Measurements from ENCODE around the gene CDKN2B-AS1. TPM values are rescaled to one million over a fixed set of nuclear protein-coding genes. Genes with fewer than 3 reads are reported as not detected.
A peak's percentile ranks its signal among the peaks of the same experiment; 100 is the strongest.
"Not testable (repeated sequence)": the region's sequence is repeated elsewhere in the genome, so short reads cannot be mapped to it uniquely, and the experiment has no call there.

CDKN2B-AS1 gene
- total and polyA plus RNA-seq, 11 donors: 0.38 to 0.80 (median 0.54) TPM; not detected in 6

DNA sequence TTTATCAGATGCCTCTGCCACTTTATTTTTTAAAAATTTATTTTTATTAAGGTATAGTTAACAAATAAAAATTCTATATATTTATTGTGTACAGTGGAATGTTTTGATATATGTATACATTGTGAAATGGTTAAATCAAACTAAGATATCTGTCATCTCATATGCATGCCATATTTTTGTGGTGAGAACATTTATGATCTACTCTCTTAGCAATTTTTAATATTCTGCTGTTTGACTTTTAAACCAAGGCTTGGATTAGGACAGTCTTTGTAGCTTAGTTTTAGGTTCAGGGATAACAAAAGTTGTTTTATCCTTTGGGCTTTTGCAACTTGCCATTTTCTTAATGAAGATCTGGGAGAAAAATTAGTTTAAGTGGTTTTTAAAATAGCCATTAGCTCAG lies 60.5 kb downstream of the CDKN2B-AS1 start:
- no peak for DNase-seq
- Histone ChIP-seq H3K27me3 (no peaks in the 10 kb centered on the region), H3K4me1 (peaks cover 0 to 25% (median 0%) of the 10 kb centered on the region in 12 donors), H3K9me3 (no peaks in the 10 kb centered on the region), H3K36me3 (no peaks in the 10 kb centered on the region), H3K27ac (no peak overlapping the region), H3K4me3 (no peak overlapping the region)
- ATAC-seq: no peak
- TF ChIP-seq CTCF (IDR thresholded peaks at IDR 0.05) (no peak), POLR2A (IDR thresholded peaks at IDR 0.05) (no peak)
- intact Hi-C loops (cut with DNase I): loop anchor here in 1 of 10 donors (10.0 kb wide), 1 partner anchor 60 kb away; the partner anchor contains the start of genes CDKN2A and CDKN2B-AS1

DNA sequence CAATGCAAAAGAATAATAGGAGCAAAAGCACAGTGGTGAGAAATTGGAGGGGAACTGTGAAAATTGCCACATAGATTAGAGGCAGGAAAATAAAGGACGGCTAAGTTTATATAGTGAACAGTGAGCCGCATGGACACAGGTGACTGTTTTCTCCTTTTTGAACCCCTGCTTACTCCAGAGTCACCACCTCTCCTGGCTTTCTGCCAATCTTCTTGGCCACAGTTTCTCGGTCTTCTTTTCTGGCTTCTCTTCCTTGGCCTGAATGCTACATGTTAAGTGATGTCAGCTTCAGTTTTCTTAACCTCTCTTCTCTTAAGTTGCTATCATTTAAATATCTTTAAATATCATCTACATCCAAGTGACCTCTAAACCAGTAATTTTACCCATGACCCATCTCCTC lies 61.8 kb downstream of the CDKN2B-AS1 start:
- Histone ChIP-seq H3K9me3 (no peaks in the 10 kb centered on the region), H3K4me1 (peaks cover 0 to 18% (median 0%) of the 10 kb centered on the region in 12 donors), H3K27me3 (no peaks in the 10 kb centered on the region), H3K36me3 (no peaks in the 10 kb centered on the region), H3K27ac (no peak overlapping the region), H3K4me3 (no peak overlapping the region)
- DNase-seq (no peak), ATAC-seq (no peak)
- TF ChIP-seq POLR2A (IDR thresholded peaks at IDR 0.05) (no peak), CTCF (IDR thresholded peaks at IDR 0.05) (no peak)
- 54 to 75% (median 59%) methylated on average over 3 of the region's 3 CpGs for WGBS, 4 donors
- intact Hi-C loops (cut with DNase I): loop anchor here in 1 of 10 donors (10.0 kb wide), 1 partner anchor 62 kb away; the partner anchor contains the start of genes CDKN2A and CDKN2B-AS1

DNA sequence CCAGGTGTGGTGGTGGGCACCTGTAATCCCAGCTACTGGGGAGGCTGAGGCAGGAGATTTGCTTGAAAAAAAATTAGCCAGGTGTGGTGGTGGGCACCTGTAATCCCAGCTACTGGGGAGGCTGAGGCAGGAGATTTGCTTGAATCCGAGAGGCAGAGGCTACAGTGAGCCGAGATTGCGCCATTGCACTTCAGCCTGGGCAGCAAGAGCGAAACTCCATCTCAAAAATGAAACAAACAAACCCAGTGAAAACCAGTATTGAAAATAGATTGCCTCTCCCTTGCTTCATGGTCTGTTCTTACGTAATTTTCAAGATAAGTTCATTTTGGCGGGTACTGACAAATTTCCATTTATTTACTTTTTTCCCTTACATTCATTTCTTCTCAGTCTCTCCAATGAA lies 63.4 kb downstream of the CDKN2B-AS1 start:
- H3K4me3 ChIP-seq, H3K36me3 ChIP-seq, DNase-seq, H3K9me3 ChIP-seq, H3K27me3 ChIP-seq, H3K4me1 ChIP-seq, H3K27ac ChIP-seq, ATAC-seq: not testable (repeated sequence)
- 92 to 96% (median 94%) methylated on average over 6 of the region's 6 CpGs for WGBS, 4 donors
- intact Hi-C loops (cut with DNase I): loop anchor here in 1 of 10 donors (10.0 kb wide), 1 partner anchor 63 kb away; the partner anchor contains the start of genes CDKN2A and CDKN2B-AS1

DNA sequence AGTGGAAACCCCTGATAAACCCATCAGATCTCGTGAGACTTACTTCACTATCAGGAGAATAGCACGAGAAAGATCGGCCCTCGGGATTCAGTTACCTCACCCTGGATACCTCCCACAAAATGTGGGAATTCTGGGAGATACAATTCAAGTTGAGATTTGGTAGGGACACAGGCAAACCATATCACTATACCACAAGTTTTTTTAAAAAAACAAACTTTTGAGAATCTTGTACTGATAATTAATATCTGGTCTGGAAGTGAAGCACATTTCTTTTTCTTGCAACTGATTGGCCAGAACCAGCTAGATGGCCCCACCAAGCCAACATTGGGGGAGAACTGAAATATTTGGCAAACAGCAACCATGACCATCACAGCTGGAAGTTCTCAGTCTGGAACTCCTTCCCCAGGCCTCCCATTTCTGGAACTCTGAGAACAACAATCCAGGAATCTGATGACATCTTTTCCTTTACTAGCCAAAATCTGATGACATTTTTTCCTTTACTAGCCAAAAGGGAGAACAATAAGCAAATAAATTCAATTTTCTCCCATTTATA lies 66.3 kb downstream of the CDKN2B-AS1 start:
- H3K36me3 ChIP-seq: no peaks in the 10 kb centered on the region
- DNase-seq (peak in 3 of 5 donors; percentile 13 to 34 (median 33)), ATAC-seq (peak in 3 of 4 donors; percentile 52 to 76 (median 67))
- TF ChIP-seq CTCF (IDR thresholded peaks at IDR 0.05): no peak
- no peak for TF ChIP-seq POLR2A (IDR thresholded peaks at IDR 0.05)
- intact Hi-C loops (cut with DNase I): no loop called here
- H3K27me3 ChIP-seq: no peaks in the 10 kb centered on the region
- H3K4me1 ChIP-seq: peaks cover 0 to 6% (median 0%) of the 10 kb centered on the region in 12 donors
- H3K4me3 ChIP-seq: no peak overlapping the region
- no peak overlapping the region for H3K27ac ChIP-seq
- H3K9me3 ChIP-seq: no peaks in the 10 kb centered on the region
- WGBS, 4 donors: 56 to 70% (median 67%) methylated on average over 4 of the region's 4 CpGs

GRCh38 chr9:22064957-22065356 lies 70.4 kb downstream of the CDKN2B-AS1 start:
- 48 to 61% (median 57%) methylated on average over 2 of the region's 2 CpGs for WGBS, 4 donors
- Histone ChIP-seq H3K27me3 (no peaks in the 10 kb centered on the region), H3K36me3 (no peaks in the 10 kb centered on the region), H3K4me3 (no peak overlapping the region), H3K9me3 (no peaks in the 10 kb centered on the region), H3K4me1 (peaks cover 0 to 6% (median 0%) of the 10 kb centered on the region in 12 donors), H3K27ac (no peak overlapping the region)
- TF ChIP-seq CTCF (IDR thresholded peaks at IDR 0.05): no peak
- no peak for DNase-seq
- ATAC-seq: no peak
- intact Hi-C loops (cut with DNase I): no loop called here
